Vagina (tissue), 2 donors: ENCODE results near the gene LRRC51.

Experiments used
- CTCF ChIP-seq, 3 experiments: fragments of 450-650 bp in 2 of 3; fragments of 200-600 bp in 1 of 3; sonication (generic) in 1 of 3; IDR thresholded peaks; one replicate each; pipeline ENCODE4 v1.5.1; 2017 to 2019; ENCODE audit warnings: antibody characterized with exemption in 3 of 3, mild to moderate bottlenecking in 2 of 3, moderate library complexity in 2 of 3
- POLR2A ChIP-seq, 2 donors: fragments of 450-650 bp; IDR thresholded peaks; one replicate each; pipeline ENCODE4 v1.6.1; 2017; ENCODE audit warnings: antibody characterized with exemption in 2 of 2, mild to moderate bottlenecking in 2 of 2, moderate library complexity in 2 of 2

GRCh38 chr11:72132646-72133045 is 52.0 kb downstream of the LRRC51 start:
- TF ChIP-seq CTCF (IDR thresholded peaks at IDR 0.05) (no peak), POLR2A (IDR thresholded peaks at IDR 0.05) (no peak)
